Activated T-helper 17 cell treated with anti-CD3 and anti-CD28 coated beads, Interleukin-2, amount 50 U/mL, for 72 hours (primary cell): ENCODE data around the gene UTP14A. TPM values are rescaled to one million over a fixed set of nuclear protein-coding genes. Genes with fewer than 3 reads are reported as not detected.
"Not testable (repeated sequence)": the region's sequence is repeated elsewhere in the genome, so short reads cannot be mapped to it uniquely, and the experiment has no call there.

Source experiments
- ATAC-seq: fragments of 150-1000 bp; cut with Tn5 transposase; replicated peaks from 2 replicates; pipeline ENCODE4 v1.10.0; 2021; ENCODE audit warnings: mild to moderate bottlenecking, moderate library complexity
- H3K27ac Mint-ChIP-seq: one replicate; pipeline ENCODE4 v1.8.0; 2022; ENCODE audit warnings: mixed read lengths
- H3K27me3 Mint-ChIP-seq: one replicate; pipeline ENCODE4 v1.8.0; 2022; ENCODE audit warnings: mixed read lengths
- H3K36me3 Mint-ChIP-seq: one replicate; pipeline ENCODE4 v1.8.0; 2022; ENCODE audit warnings: low read depth, mild to moderate bottlenecking, mixed read lengths
- H3K4me1 Mint-ChIP-seq: one replicate; pipeline ENCODE4 v1.8.0; 2022; ENCODE audit warnings: mixed read lengths
- H3K4me3 Mint-ChIP-seq: one replicate; pipeline ENCODE4 v1.8.0; 2022; ENCODE audit warnings: mild to moderate bottlenecking, mixed read lengths
- H3K9me3 Mint-ChIP-seq: one replicate; pipeline ENCODE4 v1.8.0; 2022; ENCODE audit warnings: mixed read lengths
- total RNA-seq, 2 donors: library from RNA; stranded (reverse); gene quantifications; one replicate each; pipeline ENCODE4 v1.2.3, GENCODE V29; 2022

Gene UTP14A
- 10 to 100 TPM; 16.8 to 33.3 TPM for total RNA-seq

DNA sequence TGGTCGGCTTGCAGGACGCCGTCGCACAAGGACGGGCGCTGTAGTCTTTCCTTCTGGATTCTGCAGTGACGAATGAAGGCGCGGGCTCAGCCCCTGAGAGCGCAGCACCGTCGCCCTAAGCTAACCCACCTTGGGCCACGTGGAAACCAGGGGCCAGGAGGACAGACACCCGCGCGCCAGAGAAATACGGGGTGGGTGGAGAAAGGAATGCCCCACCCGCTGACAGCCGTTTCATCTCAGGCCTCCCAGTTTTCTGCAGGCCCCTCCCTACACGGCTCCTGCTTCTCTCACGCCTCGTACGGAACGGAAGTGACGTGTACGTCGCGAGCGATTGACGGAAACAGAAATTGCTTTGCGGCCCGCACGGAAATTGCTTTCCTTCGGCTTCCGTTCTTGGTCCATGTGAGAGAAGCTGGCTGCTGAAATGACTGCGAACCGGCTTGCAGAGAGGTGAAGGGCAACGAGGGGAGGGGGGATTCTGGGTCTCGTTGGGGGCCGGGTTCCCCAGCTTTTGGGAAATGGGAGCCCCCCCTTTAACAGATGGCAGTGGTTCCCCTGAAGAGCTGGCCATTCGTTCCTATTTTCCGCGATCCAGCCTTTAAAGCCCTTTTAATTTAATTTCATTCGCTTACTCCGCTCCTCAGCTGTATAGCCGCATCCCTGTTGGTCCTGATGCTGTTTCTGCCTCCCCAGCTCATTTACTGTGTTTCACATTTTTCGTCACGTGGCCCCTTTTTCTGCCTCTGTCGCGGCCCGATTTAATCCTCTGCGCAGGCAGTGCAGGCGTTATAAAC lies at the start of gene UTP14A:
Gene UTP14A (plus strand): TSS at position 378 of the 794 bp plus-strand sequence. CDS start 47 bp downstream, at position 425.
- Mint-ChIP-seq H3K27me3 (no peaks in the 10 kb centered on the region), H3K4me3 (peak within 1 kb of the TSS; percentile 79), H3K27ac (peak within 1 kb of the TSS; percentile 76), H3K9me3 (no peaks in the 10 kb centered on the region), H3K36me3 (peaks cover 38% of the 10 kb centered on the region), H3K4me1 (no peaks in the 10 kb centered on the region)
- peak; percentile 99 for ATAC-seq

DNA sequence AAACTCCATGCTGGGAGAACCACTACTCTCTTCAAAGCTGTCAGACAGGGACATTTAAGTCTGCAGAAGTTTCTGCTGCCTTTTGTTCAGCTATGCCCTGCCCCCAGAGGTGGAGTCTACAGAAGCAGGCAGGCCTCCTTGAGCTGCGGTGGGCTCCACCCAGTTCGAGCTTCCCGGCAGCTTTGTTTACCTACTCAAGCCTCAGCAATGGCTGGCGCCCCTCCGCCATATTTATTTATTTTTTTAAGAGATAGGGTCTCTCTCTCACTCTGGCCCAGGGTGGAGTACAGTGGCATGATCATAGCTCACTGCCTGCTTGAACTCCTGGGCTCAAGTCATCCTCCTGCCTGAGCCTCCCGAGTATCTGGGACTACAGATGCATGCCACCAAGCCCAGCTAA lies 46.8 kb upstream of the UTP14A start:
- H3K27me3 Mint-ChIP-seq, ATAC-seq: not testable (repeated sequence)

DNA sequence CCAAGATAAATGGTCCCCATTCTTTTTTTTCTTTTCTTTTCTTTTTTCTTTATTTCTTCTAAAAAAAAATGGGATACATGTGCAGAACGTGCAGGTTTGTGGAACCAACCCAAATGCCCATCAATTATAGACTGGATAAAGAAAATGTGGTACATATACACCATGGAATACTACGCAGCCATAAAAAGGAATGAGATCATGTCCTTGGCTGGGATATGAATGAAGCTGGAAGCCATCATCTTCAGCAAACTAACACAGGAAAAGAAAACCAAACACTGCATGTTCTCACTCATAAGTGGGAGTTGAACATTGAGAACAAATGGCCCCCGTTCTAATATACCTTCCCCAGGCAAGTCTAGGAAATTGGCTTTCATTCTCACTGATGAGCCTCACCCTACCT lies 39.6 kb upstream of the UTP14A start:
- H3K9me3 Mint-ChIP-seq, H3K27me3 Mint-ChIP-seq, H3K4me1 Mint-ChIP-seq, ATAC-seq, H3K4me3 Mint-ChIP-seq, H3K27ac Mint-ChIP-seq, H3K36me3 Mint-ChIP-seq: not testable (repeated sequence)

More for the DNA sequence above, 46.8 kb upstream of the UTP14A start:
- not testable (repeated sequence) for H3K4me3 Mint-ChIP-seq, H3K9me3 Mint-ChIP-seq, H3K4me1 Mint-ChIP-seq, H3K36me3 Mint-ChIP-seq, H3K27ac Mint-ChIP-seq

DNA sequence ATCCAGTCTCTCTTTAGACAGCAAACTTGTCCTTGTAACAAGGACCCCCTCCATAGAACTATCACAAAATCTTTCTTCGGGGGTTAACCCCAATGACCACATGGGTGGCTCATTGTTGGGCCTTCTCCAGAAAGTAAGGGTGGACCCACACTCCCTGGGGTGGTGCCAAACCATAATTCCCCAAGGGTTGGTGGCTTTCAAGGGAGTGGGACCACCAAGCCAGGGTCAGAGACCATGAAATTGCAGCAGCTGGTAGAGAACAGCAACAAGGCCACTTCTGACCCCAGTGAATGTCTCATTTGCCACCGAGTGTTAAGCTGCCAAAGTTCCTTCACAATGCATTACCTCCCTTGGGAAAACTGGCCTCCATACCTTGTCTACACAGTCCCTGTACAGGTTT lies 33.4 kb upstream of the UTP14A start:
- no peak for ATAC-seq

GRCh38 chrX:129875669-129876068 lies 30.3 kb upstream of the UTP14A start:
- Mint-ChIP-seq H3K4me1 (no peaks in the 10 kb centered on the region), H3K27ac (no peak overlapping the region), H3K27me3 (no peaks in the 10 kb centered on the region), H3K4me3 (no peak overlapping the region), H3K36me3 (no peaks in the 10 kb centered on the region), H3K9me3 (no peaks in the 10 kb centered on the region)
- no peak for ATAC-seq

More for the DNA sequence above, 33.4 kb upstream of the UTP14A start:
- Mint-ChIP-seq H3K4me3 (no peak overlapping the region), H3K4me1 (no peaks in the 10 kb centered on the region), H3K27me3 (no peaks in the 10 kb centered on the region), H3K36me3 (no peaks in the 10 kb centered on the region), H3K9me3 (no peaks in the 10 kb centered on the region), H3K27ac (no peak overlapping the region)

- Mint-ChIP-seq H3K4me3 (no peak overlapping the region), H3K27me3 (no peaks in the 10 kb centered on the region), H3K4me1 (no peaks in the 10 kb centered on the region), H3K36me3 (no peaks in the 10 kb centered on the region), H3K27ac (no peak overlapping the region), H3K9me3 (no peaks in the 10 kb centered on the region)
- no peak for ATAC-seq
Observed at GRCh38 chrX:129876771-129877305, 29.1 kb upstream of the UTP14A start.

- H3K4me3 Mint-ChIP-seq, result no peak overlapping the region
- no peak for ATAC-seq
- no peaks in the 10 kb centered on the region for H3K4me1 Mint-ChIP-seq
- H3K27ac Mint-ChIP-seq, result no peak overlapping the region
- no peaks in the 10 kb centered on the region for H3K9me3 Mint-ChIP-seq
- H3K36me3 Mint-ChIP-seq, result no peaks in the 10 kb centered on the region
- H3K27me3 Mint-ChIP-seq, result no peaks in the 10 kb centered on the region
Observed at GRCh38 chrX:129877401-129877800, 28.6 kb upstream of the UTP14A start.

GRCh38 chrX:129900054-129900453 lies 5.9 kb upstream of the UTP14A start:
- no peak overlapping the region for H3K4me3 Mint-ChIP-seq

DNA sequence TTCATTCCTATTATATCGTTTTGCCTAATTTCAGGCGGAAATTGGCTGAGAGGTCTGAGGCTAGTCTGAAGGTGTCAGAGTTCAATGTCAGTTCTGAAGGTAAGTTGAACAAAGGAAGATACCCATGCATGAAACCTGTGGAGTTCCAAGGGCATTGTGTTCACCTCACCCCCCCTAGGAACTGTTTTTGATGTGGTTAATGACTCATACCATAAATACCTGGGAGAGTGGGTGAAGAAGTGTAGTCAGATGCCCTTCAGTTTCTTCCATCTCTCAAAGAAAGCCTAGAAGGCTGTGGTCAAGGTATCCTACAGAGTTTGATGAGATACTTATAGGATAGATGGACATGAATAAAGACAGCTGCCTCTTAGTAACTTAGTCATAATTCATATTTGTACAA lies 2.7 kb downstream of the UTP14A start:
- Mint-ChIP-seq H3K27me3 (no peaks in the 10 kb centered on the region), H3K4me1 (no peaks in the 10 kb centered on the region), H3K27ac (no peak overlapping the region), H3K4me3 (no peak overlapping the region), H3K9me3 (no peaks in the 10 kb centered on the region), H3K36me3 (peaks cover 65% of the 10 kb centered on the region)
- no peak for ATAC-seq

More at GRCh38 chrX:129900054-129900453, 5.9 kb upstream of the UTP14A start:
- H3K9me3 Mint-ChIP-seq, result no peaks in the 10 kb centered on the region
- H3K27me3 Mint-ChIP-seq, result no peaks in the 10 kb centered on the region
- no peaks in the 10 kb centered on the region for H3K4me1 Mint-ChIP-seq
- no peak for ATAC-seq
- H3K36me3 Mint-ChIP-seq, result no peaks in the 10 kb centered on the region
- H3K27ac Mint-ChIP-seq, result no peak overlapping the region

DNA sequence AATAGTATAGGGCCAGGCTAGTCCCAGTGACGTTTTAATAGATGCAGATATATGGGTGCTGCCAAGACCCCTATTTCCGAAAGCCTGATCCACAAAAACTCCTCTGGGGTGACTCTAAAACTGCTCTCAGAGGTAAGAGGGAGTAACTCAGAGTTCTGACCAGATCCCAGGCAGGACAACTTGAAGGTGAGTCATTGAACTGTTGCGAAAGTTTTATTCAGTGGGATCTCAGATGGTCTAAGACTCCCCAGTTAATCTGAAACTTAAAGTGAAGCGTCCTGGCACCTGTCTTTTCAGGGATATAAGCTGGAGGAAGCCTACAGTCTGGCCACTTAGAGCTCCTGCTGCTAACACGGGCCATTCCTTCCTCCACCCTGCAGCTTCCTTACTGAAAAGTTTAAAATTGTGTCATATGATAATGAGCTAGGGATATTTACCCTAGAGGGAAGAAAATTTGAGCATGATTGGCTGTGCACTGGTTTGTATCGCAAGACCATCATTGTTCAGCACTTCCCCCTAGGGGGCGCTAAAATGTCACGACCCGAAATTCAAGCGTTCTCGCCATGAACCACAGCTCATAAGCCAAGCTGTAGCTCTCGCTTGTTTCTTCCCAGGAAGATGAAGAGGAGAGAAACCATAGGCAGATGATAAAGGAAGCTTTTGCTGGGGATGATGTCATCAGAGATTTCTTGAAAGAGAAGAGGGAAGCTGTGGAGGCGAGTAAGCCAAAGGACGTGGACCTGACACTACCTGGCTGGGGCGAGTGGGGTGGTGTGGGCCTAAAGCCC lies 19.5 kb downstream of the UTP14A start:
- Mint-ChIP-seq H3K4me1 (no peaks in the 10 kb centered on the region), H3K4me3 (no peak overlapping the region), H3K9me3 (no peaks in the 10 kb centered on the region), H3K27me3 (no peaks in the 10 kb centered on the region), H3K36me3 (peaks cover 86% of the 10 kb centered on the region), H3K27ac (no peak overlapping the region)
- ATAC-seq, result peak; percentile 87

DNA sequence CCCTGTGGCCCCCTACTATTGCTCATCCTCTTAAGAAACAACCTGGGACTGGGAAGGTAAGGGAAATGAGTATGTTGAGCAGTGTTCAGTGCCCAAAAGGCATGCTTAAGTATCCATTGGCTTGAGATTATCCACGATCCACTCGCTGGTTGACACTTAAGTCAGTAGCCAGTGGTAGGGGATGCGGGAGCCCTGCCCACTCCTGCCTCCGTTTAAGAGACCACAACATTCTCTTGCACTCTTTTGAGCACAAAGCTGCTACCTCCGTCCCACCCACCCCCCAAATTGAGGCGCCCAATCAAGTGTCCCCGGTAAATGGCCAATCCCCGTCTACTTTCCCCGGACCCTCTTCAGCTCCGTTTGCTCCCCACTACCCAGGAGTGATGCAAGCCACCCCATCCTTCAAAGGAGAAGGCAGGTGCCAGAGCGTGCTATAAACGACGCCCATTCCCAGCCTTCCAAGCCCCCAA lies 25.0 kb downstream of the UTP14A start:
- peak overlapping the region; percentile 83 for H3K4me3 Mint-ChIP-seq
- peak overlapping the region; percentile 76 for H3K27ac Mint-ChIP-seq
- no peaks in the 10 kb centered on the region for H3K4me1 Mint-ChIP-seq
- no peaks in the 10 kb centered on the region for H3K27me3 Mint-ChIP-seq
- H3K36me3 Mint-ChIP-seq, result peaks cover 31% of the 10 kb centered on the region
- no peaks in the 10 kb centered on the region for H3K9me3 Mint-ChIP-seq
- no peak for ATAC-seq

DNA sequence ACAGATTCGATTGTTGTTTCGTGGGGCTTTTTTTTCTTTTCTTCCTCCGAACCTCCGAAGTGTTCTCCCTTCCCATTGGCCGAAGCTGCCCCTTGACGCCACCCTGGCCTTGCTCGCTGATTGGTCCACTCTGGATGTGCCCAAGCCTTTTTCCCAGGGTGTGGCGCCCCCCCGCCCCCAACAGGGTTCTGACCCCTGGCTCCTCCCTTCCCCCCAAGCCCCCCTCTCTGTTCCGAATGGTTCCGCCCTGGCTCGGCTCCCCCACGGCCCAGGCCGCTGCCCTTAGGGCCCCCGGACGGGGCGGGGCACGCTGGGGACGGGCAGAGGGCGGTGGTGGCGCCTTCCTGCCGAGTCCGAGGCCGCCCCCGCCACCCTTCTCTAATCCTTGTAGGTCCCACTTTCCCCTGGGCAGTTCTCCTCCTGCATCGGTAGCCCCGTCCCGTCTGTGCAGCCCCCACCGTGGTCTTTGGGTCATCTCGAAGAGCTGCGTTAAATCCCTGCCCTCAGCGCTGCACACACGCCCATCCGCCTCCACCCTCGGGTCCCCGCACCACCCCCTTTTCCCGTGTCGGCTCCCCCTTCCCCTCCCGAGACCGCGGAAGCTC lies 25.5 kb downstream of the UTP14A start:
- H3K27me3 Mint-ChIP-seq, result no peaks in the 10 kb centered on the region
- H3K9me3 Mint-ChIP-seq, result no peaks in the 10 kb centered on the region
- H3K4me1 Mint-ChIP-seq, result no peaks in the 10 kb centered on the region
- peaks cover 26% of the 10 kb centered on the region for H3K36me3 Mint-ChIP-seq
- peak; percentile 80 for ATAC-seq
- peak overlapping the region; percentile 76 for H3K27ac Mint-ChIP-seq
- H3K4me3 Mint-ChIP-seq, result peak overlapping the region; percentile 83

- Mint-ChIP-seq H3K9me3 (no peaks in the 10 kb centered on the region), H3K4me1 (no peaks in the 10 kb centered on the region), H3K36me3 (peaks cover 20% of the 10 kb centered on the region), H3K27me3 (no peaks in the 10 kb centered on the region), H3K27ac (no peak overlapping the region), H3K4me3 (peak overlapping the region; percentile 83)
- peak; percentile 80 for ATAC-seq
Observed at GRCh38 chrX:129932016-129932820, 26.3 kb downstream of the UTP14A start.
